NCI-H774 (cell line): ENCODE results near the gene SNAP29.
"Not testable (repeated sequence)": the region's sequence is repeated elsewhere in the genome, so short reads cannot be mapped to it uniquely, and the experiment has no call there.

ENCODE experiments used
- DNase-seq: peaks from one replicate; lab custom pipeline; 2025; lab: John Stamatoyannopoulos, UW

Gene SNAP29

GRCh38 chr22:20834725-20835124, 24.1 kb upstream of the SNAP29 start:
- no peak for DNase-seq

GRCh38 chr22:20836987-20837823, 21.6 kb upstream of the SNAP29 start:
- DNase-seq = no peak

GRCh38 chr22:20839354-20839753, 19.5 kb upstream of the SNAP29 start:
- DNase-seq = not testable (repeated sequence)

- DNase-seq = no peak
Observed at GRCh38 chr22:20839837-20840645, 18.8 kb upstream of the SNAP29 start.

GRCh38 chr22:20840646-20841371, 18.0 kb upstream of the SNAP29 start:
- DNase-seq = no peak

DNA sequence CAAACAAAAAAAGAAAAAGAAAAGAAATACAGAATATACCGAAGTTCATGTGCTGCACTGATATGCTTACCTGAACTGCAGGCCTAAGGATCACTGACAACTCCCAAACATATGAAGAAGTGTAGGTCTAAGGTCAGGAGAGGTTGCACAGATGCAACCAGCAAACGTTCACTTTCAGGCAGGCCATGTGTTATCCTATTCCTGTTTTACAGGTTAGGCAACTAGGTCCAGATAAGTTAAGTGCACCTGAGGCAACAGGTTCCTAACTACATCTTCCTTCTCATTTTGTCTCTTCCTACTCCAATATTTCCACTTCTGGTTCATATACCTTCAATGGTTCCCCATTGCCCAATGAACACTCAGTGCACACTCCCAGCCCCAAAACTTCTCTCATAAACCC, 15.3 kb upstream of the SNAP29 start:
- DNase-seq = no peak

DNA sequence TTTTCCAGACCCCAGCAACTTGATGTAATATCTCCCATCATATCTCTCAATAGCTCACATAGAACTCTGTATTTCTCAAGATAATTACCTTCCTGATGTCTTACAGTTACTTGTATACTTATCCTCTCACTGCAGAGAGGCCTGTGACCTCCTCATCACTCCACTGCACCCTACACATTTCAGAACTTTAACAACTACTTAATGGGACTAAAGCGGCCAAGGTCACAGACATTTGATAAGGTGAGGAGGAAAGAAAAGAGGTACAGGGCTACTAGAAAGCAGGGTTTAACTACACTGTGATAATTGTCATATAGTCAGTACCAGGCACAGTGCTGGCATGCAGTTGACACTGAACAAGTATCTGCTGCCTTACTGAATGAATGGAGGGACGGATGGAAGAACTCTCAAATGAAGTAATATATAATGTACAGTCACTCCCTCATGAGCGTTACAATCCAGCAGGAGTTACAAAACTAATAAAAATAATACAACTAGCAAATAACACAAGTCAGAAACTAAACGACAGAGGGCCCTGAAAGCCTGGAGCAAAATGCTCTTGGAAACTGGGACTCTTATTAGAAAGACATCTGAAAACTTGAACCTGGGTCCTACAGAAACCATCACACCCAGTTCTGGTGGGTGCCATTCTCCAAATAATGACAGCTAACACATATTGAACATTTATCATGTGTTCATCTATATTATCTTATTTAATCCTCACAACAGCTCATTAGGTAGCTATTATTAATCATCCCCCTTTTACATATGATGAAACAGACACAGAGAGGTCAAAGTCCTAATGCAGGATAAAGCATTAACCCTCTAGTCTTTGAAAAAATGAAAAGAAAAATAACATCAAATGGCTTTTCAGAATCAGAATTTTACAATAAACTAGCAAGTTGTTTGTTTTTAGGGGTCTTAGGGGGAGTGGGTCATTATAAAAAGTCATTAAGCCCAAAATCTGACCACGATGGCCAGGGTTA, 14.5 kb upstream of the SNAP29 start:
- no peak for DNase-seq

GRCh38 chr22:20847318-20847822, 11.4 kb upstream of the SNAP29 start:
- no peak for DNase-seq

DNA sequence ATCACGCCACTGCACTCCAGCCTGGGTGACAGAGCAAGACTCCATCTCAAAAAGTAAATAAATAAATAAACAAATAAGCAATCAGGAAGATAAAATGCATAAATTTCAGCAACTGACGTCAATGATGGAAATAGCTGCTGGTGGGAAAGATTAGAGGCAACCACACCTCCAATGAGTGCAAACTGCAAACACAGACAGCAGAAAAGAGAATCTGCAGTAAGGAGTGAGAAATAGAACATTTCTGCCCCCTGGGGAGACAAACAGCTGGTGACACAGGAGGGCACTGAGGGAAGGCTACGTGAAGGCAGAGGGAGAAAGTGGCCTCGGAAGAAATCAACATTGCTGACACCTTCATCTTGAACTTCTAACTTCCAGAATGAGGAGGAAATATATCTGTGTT, 6.7 kb upstream of the SNAP29 start:
- DNase-seq = no peak

GRCh38 chr22:20852503-20852902, 6.3 kb upstream of the SNAP29 start:
- DNase-seq = no peak

- DNase-seq = no peak
Observed at GRCh38 chr22:20853236-20853660, 5.6 kb upstream of the SNAP29 start.

- DNase-seq = no peak
Observed at GRCh38 chr22:20857247-20857643, 1.6 kb upstream of the SNAP29 start.

DNA sequence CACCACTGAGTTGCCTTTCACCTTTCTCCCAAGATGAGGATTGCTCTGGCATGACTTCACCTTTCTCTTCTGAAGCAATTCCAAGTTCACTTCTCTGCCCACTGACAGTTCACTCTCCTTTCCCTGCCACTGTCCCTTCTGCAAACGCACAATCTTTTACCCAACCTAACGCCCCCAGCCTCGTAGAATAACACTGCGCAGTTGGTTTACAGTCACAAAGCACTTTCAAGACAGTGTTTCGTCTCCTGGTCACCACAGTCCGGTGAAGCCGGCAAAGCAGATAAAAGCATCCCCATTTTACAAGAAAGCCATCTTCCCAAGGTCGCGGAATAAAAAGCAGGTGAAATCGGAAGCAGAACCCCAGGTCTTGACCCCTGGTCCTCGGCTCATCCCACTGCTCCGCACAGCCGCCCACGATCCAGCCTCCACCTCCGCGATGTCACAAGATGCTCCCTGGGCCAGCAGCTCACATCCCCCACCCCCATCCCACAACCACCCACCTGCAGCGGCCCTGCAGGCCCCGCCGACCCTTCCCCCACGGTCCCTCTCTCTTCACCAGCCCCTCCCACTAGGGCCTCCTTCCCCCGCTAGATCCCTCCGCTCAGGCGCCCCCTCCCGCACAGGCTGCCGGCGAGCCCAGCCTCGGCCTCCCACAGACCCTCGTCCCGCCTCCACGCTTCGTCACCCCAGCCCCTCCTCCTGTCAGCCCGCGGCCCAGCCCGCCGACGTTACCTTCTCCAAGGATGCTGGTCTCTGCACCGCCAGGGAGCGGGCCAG, 781 bp upstream of the SNAP29 start:
- peak; percentile 81 for DNase-seq

DNA sequence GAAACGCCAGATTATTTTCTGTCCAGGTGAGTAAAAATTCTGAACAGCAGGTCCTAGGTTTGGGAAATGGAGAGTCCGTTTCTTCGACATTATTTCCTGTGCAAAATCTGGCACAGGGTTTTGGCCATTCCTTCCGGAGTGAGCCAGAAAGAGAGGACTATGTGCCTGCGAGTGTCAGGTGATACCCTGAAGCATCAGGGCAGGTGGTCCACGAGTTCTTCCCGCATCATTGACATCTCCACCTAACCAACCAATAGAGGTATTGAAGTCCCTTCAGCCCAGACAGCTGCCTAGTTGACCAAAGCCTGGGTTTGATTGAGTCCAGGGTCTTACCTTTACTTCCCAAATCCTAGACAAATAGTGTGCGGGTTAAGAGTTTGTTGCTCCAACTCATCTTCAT, 808 bp downstream of the SNAP29 start:
- no peak for DNase-seq

GRCh38 chr22:20862540-20862939, 3.7 kb downstream of the SNAP29 start:
- no peak for DNase-seq

GRCh38 chr22:20863366-20863765, 4.6 kb downstream of the SNAP29 start:
- no peak for DNase-seq

GRCh38 chr22:20864186-20864908, 5.5 kb downstream of the SNAP29 start:
- no peak for DNase-seq

GRCh38 chr22:20865331-20865730, 6.5 kb downstream of the SNAP29 start:
- no peak for DNase-seq

- DNase-seq = no peak
Observed at GRCh38 chr22:20865875-20866445, 7.2 kb downstream of the SNAP29 start.
